K562 (cell line): ENCODE results near the gene MMP24OS.

Experiments
- ATF3 ChIP-seq, 2 experiments: fragments of 450-650 bp in 1 of 2; sonication (generic) in 1 of 2; formaldehyde crosslinking in 1 of 2; IDR thresholded peaks in 1 of 2; conservative IDR thresholded peaks in 1 of 2; 2 replicates each; pipeline versions ENCODE4 v1.6.1 to v1.8.1; 2016 to 2023; ENCODE audit warnings: mild to moderate bottlenecking in 2 of 2, moderate library complexity in 2 of 2, inconsistent platforms in 1 of 2, missing genetic modification reagents in 1 of 2
- SMARCC2 ChIP-seq: fragments of 450-650 bp; IDR thresholded peaks from 2 replicates; pipeline ENCODE4 v1.6.1; 2017; ENCODE audit warnings: antibody characterized with exemption, moderate library complexity, mild to moderate bottlenecking, low read depth

GRCh38 chr20:35260426-35260825, 17.5 kb downstream of the MMP24OS start:
- TF ChIP-seq SMARCC2 (no peak), ATF3 (IDR thresholded peaks at IDR 0.05) (no peak), ATF3 (CRISPR knock-in tag; conservative IDR thresholded peaks at IDR 0.05) (no peak)
